Neural progenitor cell (in vitro differentiated cells): ENCODE measurements around the gene OBSL1. TPM values are rescaled to one million over a fixed set of nuclear protein-coding genes. Genes with fewer than 3 reads are reported as not detected.

Source experiments
- DNase-seq: peaks from one replicate; pipeline ENCODE4 v3.0.0-alpha.2; 2016; ENCODE audit warnings: low spot score
- H2AFZ ChIP-seq: fragments of 200-600 bp; sonication (generic); replicated peaks from 2 replicates; pipeline ENCODE4 v1.6.1; 2016; ENCODE audit warnings: antibody characterized with exemption
- H3F3A ChIP-seq: fragments of 200-600 bp; sonication (generic); 2 replicates; pipeline ENCODE4 v1.6.1; 2016; ENCODE audit warnings: antibody characterized with exemption, low read depth
- H3K27ac ChIP-seq: fragments of 200-600 bp; sonication (generic); 2 replicates; pipeline ENCODE4 v1.5.1; 2016; ENCODE audit warnings: mild to moderate bottlenecking
- H3K27me3 ChIP-seq: fragments of 200-600 bp; sonication (generic); 2 replicates; pipeline ENCODE4 v1.6.1; 2016; ENCODE audit warnings: mild to moderate bottlenecking, moderate library complexity
- H3K36me3 ChIP-seq: fragments of 200-600 bp; sonication (generic); 2 replicates; pipeline ENCODE4 v1.5.1; 2016
- H3K4me1 ChIP-seq: fragments of 200-600 bp; sonication (generic); 2 replicates; pipeline ENCODE4 v1.6.1; 2016; ENCODE audit warnings: mixed run types
- H3K4me2 ChIP-seq: fragments of 200-600 bp; sonication (generic); 2 replicates; pipeline ENCODE4 v1.6.1; 2016
- H3K4me3 ChIP-seq: fragments of 200-600 bp; sonication (generic); 2 replicates; pipeline ENCODE4 v1.5.1; 2016
- H3K79me2 ChIP-seq: fragments of 200-600 bp; sonication (generic); 2 replicates; pipeline ENCODE4 v1.6.1; 2016; ENCODE audit warnings: low read depth
- H3K9ac ChIP-seq: fragments of 200-600 bp; sonication (generic); 2 replicates; pipeline ENCODE4 v1.6.1; 2016
- H3K9me3 ChIP-seq: fragments of 200-600 bp; sonication (generic); 2 replicates; pipeline ENCODE4 v1.5.1; 2016; ENCODE audit warnings: low read depth
- H4K20me1 ChIP-seq: fragments of 200-600 bp; sonication (generic); 2 replicates; pipeline ENCODE4 v1.6.1; 2016; ENCODE audit warnings: low read depth
- H3K27ac Mint-ChIP-seq: 3 replicates; pipeline ENCODE4 v1.8.0; 2021; ENCODE audit warnings: mixed read lengths
- H3K27me3 Mint-ChIP-seq: 2 replicates; pipeline ENCODE4 v1.8.0; 2022; ENCODE audit warnings: low read depth, mild to moderate bottlenecking, inconsistent platforms, moderate library complexity, mixed read lengths; ENCODE audit not compliant: insufficient read depth
- H3K36me3 Mint-ChIP-seq: 3 replicates; pipeline ENCODE4 v1.8.0; 2021; ENCODE audit warnings: mixed read lengths
- H3K4me1 Mint-ChIP-seq: 3 replicates; pipeline ENCODE4 v1.8.0; 2021; ENCODE audit warnings: mixed read lengths
- H3K4me3 Mint-ChIP-seq: 3 replicates; pipeline ENCODE4 v1.8.0; 2021; ENCODE audit warnings: mild to moderate bottlenecking, moderate library complexity, mixed read lengths
- H3K9me3 Mint-ChIP-seq: 3 replicates; pipeline ENCODE4 v1.8.0; 2020; ENCODE audit warnings: mixed read lengths
- CTCF ChIP-seq: fragments of 200-600 bp; sonication (generic); IDR thresholded peaks from 2 replicates; pipeline ENCODE4 v1.5.1; 2017; ENCODE audit warnings: antibody characterized with exemption, mild to moderate bottlenecking
- EZH2 ChIP-seq: fragments of 200-600 bp; sonication (generic); IDR thresholded peaks from 2 replicates; pipeline ENCODE4 v1.6.1; 2017; ENCODE audit warnings: antibody characterized with exemption, mild to moderate bottlenecking, moderate library complexity
- EZH2phosphoT487 ChIP-seq: fragments of 200-600 bp; sonication (generic); IDR thresholded peaks from 2 replicates; pipeline ENCODE4 v1.6.1; 2017; ENCODE audit warnings: antibody characterized with exemption
- total RNA-seq: library from RNA; depleted of rRNA; stranded (reverse); fragments of >200 nt; gene quantifications from 2 replicates; pipeline ENCODE4 v1.2.3, GENCODE V29; 2015; ENCODE audit warnings: low replicate concordance

The OBSL1 gene
- total RNA-seq, 1 donor from 2014 or later, result 31.0 TPM

- DNase-seq, result no peak
- Histone ChIP-seq H3K27me3 (no peaks in the 10 kb centered on the region), H2AFZ (no peak overlapping the region), H3K27ac (no peak overlapping the region), H3K9me3 (no peaks in the 10 kb centered on the region), H3F3A (no peaks in the 10 kb centered on the region), H4K20me1 (no peaks in the 10 kb centered on the region), H3K9ac (no peak overlapping the region), H3K4me1 (no peaks in the 10 kb centered on the region), H3K36me3 (no peaks in the 10 kb centered on the region), H3K79me2 (no peaks in the 10 kb centered on the region), H3K4me2 (no peak overlapping the region), H3K4me3 (no peak overlapping the region)
- peaks cover 5% of the 10 kb centered on the region for H3K27me3 Mint-ChIP-seq
- H3K27ac Mint-ChIP-seq, result no peak overlapping the region
- peaks cover 30% of the 10 kb centered on the region for H3K36me3 Mint-ChIP-seq
- peaks cover 4% of the 10 kb centered on the region for H3K4me1 Mint-ChIP-seq
- TF ChIP-seq CTCF (no peak), EZH2 (no peak), EZH2phosphoT487 (no peak)
- H3K9me3 Mint-ChIP-seq, result no peaks in the 10 kb centered on the region
- no peak overlapping the region for H3K4me3 Mint-ChIP-seq
These were observed 36.6 kb upstream of the OBSL1 start for GRCh38 chr2:219607931-219608330.

GRCh38 chr2:219605607-219605954 is 34.2 kb upstream of the OBSL1 start:
- H3K36me3 Mint-ChIP-seq, result peaks cover 28% of the 10 kb centered on the region
- H3K27me3 Mint-ChIP-seq, result peaks cover 2% of the 10 kb centered on the region
- TF ChIP-seq EZH2 (no peak), CTCF (no peak), EZH2phosphoT487 (no peak)
- H2AFZ ChIP-seq, result no peak overlapping the region
- H3K4me3 ChIP-seq, result no peak overlapping the region
- H3K27me3 ChIP-seq, result no peaks in the 10 kb centered on the region
- H3K27ac Mint-ChIP-seq, result no peak overlapping the region
- H3K79me2 ChIP-seq, result no peaks in the 10 kb centered on the region
- DNase-seq, result no peak
- no peak overlapping the region for H3K9ac ChIP-seq
- no peaks in the 10 kb centered on the region for H3F3A ChIP-seq
- H4K20me1 ChIP-seq, result no peaks in the 10 kb centered on the region
- H3K4me3 Mint-ChIP-seq, result no peak overlapping the region
- no peaks in the 10 kb centered on the region for H3K36me3 ChIP-seq
- H3K9me3 Mint-ChIP-seq, result no peaks in the 10 kb centered on the region
- H3K4me1 ChIP-seq, result no peaks in the 10 kb centered on the region
- H3K9me3 ChIP-seq, result no peaks in the 10 kb centered on the region
- H3K27ac ChIP-seq, result no peak overlapping the region
- H3K4me1 Mint-ChIP-seq, result no peaks in the 10 kb centered on the region
- H3K4me2 ChIP-seq, result no peak overlapping the region

- H3K27me3 Mint-ChIP-seq, result peaks cover 2% of the 10 kb centered on the region
- DNase-seq, result no peak
- no peaks in the 10 kb centered on the region for H3K9me3 Mint-ChIP-seq
- H3K27ac Mint-ChIP-seq, result peak overlapping the region; percentile 17
- H4K20me1 ChIP-seq, result no peaks in the 10 kb centered on the region
- no peaks in the 10 kb centered on the region for H3K4me1 ChIP-seq
- H3K4me2 ChIP-seq, result no peak overlapping the region
- H3K9me3 ChIP-seq, result no peaks in the 10 kb centered on the region
- peaks cover 4% of the 10 kb centered on the region for H3F3A ChIP-seq
- TF ChIP-seq CTCF (no peak), EZH2phosphoT487 (no peak), EZH2 (no peak)
- no peaks in the 10 kb centered on the region for H3K79me2 ChIP-seq
- no peak overlapping the region for H3K4me3 Mint-ChIP-seq
- H2AFZ ChIP-seq, result no peak overlapping the region
- no peak overlapping the region for H3K4me3 ChIP-seq
- H3K36me3 Mint-ChIP-seq, result peaks cover 25% of the 10 kb centered on the region
- H3K9ac ChIP-seq, result no peak overlapping the region
- H3K27me3 ChIP-seq, result no peaks in the 10 kb centered on the region
- H3K27ac ChIP-seq, result no peak overlapping the region
- no peaks in the 10 kb centered on the region for H3K36me3 ChIP-seq
- no peaks in the 10 kb centered on the region for H3K4me1 Mint-ChIP-seq
These were observed 32.4 kb upstream of the OBSL1 start for GRCh38 chr2:219603771-219604170.
